Cardiac ventricle fibroblast (primary cell): Measurements from ENCODE around the gene UST. TPM values are rescaled to one million over a fixed set of nuclear protein-coding genes. Genes with fewer than 3 reads are reported as not detected.

Source experiments
- total RNA-seq: library from RNA; depleted of rRNA; stranded (reverse); fragments of >200 nt; gene quantifications from 2 replicates; pipeline ENCODE4 v1.2.3, GENCODE V29; 2015

The UST gene
- total RNA-seq: 10.2 and 10.5 TPM in 2 replicates

GRCh38 chr6:148746363-148747144 is at the start of gene UST:
Gene UST (plus strand): TSS chr6:148747030. CDS start chr6:148747431, 401 bp downstream.

